A549 (cell line): Measurements from ENCODE around the gene CLIC4. TPM values are rescaled to one million over a fixed set of nuclear protein-coding genes. Genes with fewer than 3 reads are reported as not detected.

Experiments used
- ATAC-seq, 2 experiments: fragments of 200-7000 bp in 1 of 2; fragments of >200 bp in 1 of 2; cut with Nextera tagmentation in 1 of 2; cut with Tn5 transposase in 1 of 2; 3 replicates each; pipeline versions ENCODE4 v1.8.0 to v1.9.1; 2018 to 2020; ENCODE audit warnings: mild to moderate bottlenecking in 1 of 2, moderate library complexity in 1 of 2
- CTCF ChIA-PET: fragments of 300-600 bp; sonication (Branson Sonifier 250); formaldehyde crosslinking; extraction: SDS; loops from one replicate; lab custom pipeline; 2021; ENCODE audit warnings: antibody characterized with exemption, inconsistent platforms; lab: Yijun Ruan, JAX
- POLR2A ChIA-PET: fragments of 350-600 bp; formaldehyde crosslinking; extraction: SDS; loops from one replicate; lab custom pipeline; 2021; ENCODE audit warnings: antibody characterized with exemption, inconsistent platforms; lab: Yijun Ruan, JAX
- DNase-seq, 2 experiments: peaks; one replicate each; pipeline versions ENCODE4 v3.0.0 to v3.0.0-alpha.2; 2011 to 2016; ENCODE audit warnings: low read depth in 1 of 2, low spot score in 1 of 2
- FAIRE-seq: peaks from 2 replicates; lab custom pipeline; 2011; peaks lifted over from hg19 to GRCh38; lab: Jason Lieb, UNC
- H3K27ac ChIP-seq, 2 experiments: fragments of >200 bp; sonication (Bioruptor Twin); formaldehyde crosslinking; 3 replicates each; pipeline ENCODE4 v1.5.1; 2016 to 2017
- H3K4me1 ChIP-seq: fragments of >200 bp; sonication (Bioruptor Twin); formaldehyde crosslinking; 3 replicates; pipeline ENCODE4 v1.6.1; 2016
- H3K4me2 ChIP-seq: fragments of >200 bp; sonication (Bioruptor Twin); formaldehyde crosslinking; 3 replicates; pipeline ENCODE4 v1.6.1; 2016
- H3K4me3 ChIP-seq: fragments of >200 bp; sonication (Bioruptor Twin); formaldehyde crosslinking; 3 replicates; pipeline ENCODE4 v1.5.1; 2016
- H3K9me3 ChIP-seq: fragments of >200 bp; sonication (Bioruptor Twin); formaldehyde crosslinking; 3 replicates; pipeline ENCODE4 v1.6.1; 2016
- BHLHE40 ChIP-seq: IDR thresholded peaks from 2 replicates; pipeline ENCODE4 v1.6.1; 2012; ENCODE audit warnings: low read depth, low read length, inconsistent platforms
- CBX8 ChIP-seq: fragments of 200-600 bp; sonication (generic); IDR thresholded peaks from 2 replicates; pipeline ENCODE4 v1.6.1; 2016
- CEBPB ChIP-seq, 2 experiments: fragments of >200 bp in 1 of 2; sonication (Bioruptor Twin) in 1 of 2; formaldehyde crosslinking in 1 of 2; IDR thresholded peaks; 2 replicates each; pipeline ENCODE4 v1.6.1; 2012 to 2016
- CHD2 ChIP-seq: fragments of 150-350 bp; IDR thresholded peaks from 2 replicates; pipeline ENCODE4 v1.6.1; 2014; ENCODE audit warnings: low read length; ENCODE audit not compliant: partially characterized antibody
- FOSB ChIP-seq: fragments of 250-450 bp; sonication (Bioruptor Pico); IDR thresholded peaks from 2 replicates; pipeline ENCODE4 v1.5.0; 2020; ENCODE audit warnings: mild to moderate bottlenecking, moderate library complexity
- FOXS1 ChIP-seq: fragments of 250-450 bp; sonication (Bioruptor Pico); IDR thresholded peaks from 2 replicates; pipeline ENCODE4 v1.5.0; 2020; ENCODE audit warnings: mild to moderate bottlenecking, moderate library complexity
- HOXA7 ChIP-seq: fragments of 250-450 bp; sonication (Bioruptor Pico); IDR thresholded peaks from 2 replicates; pipeline ENCODE4 v1.5.0; 2020; ENCODE audit warnings: mild to moderate bottlenecking, moderate library complexity
- KDM5A ChIP-seq: fragments of 200-600 bp; sonication (generic); IDR thresholded peaks from 2 replicates; pipeline ENCODE4 v1.6.1; 2016; ENCODE audit warnings: antibody characterized with exemption, mild to moderate bottlenecking
- NFE2L2 ChIP-seq: fragments of 150-350 bp; conservative IDR thresholded peaks from 2 replicates; pipeline ENCODE4 v1.6.1; 2014; ENCODE audit warnings: low read length
- RCOR1 ChIP-seq: fragments of 150-350 bp; IDR thresholded peaks from 2 replicates; pipeline ENCODE4 v1.6.1; 2014; ENCODE audit warnings: antibody characterized with exemption, low read length, low read depth
- RFX5 ChIP-seq: fragments of 450-650 bp; IDR thresholded peaks from 2 replicates; pipeline ENCODE4 v1.7.1; 2014; ENCODE audit warnings: antibody characterized with exemption, mild to moderate bottlenecking, moderate library complexity
- RNF2 ChIP-seq: fragments of 200-600 bp; sonication (generic); IDR thresholded peaks from 2 replicates; pipeline ENCODE4 v1.6.1; 2016; ENCODE audit warnings: low read depth, mild to moderate bottlenecking, antibody characterized with exemption, moderate library complexity, borderline replicate concordance
- TP53 ChIP-seq: fragments of 250-450 bp; sonication (Bioruptor Pico); IDR thresholded peaks from 2 replicates; pipeline ENCODE4 v1.5.0; 2021; ENCODE audit warnings: mild to moderate bottlenecking, moderate library complexity
- ZFP36 ChIP-seq: fragments of 450-650 bp; IDR thresholded peaks from 2 replicates; pipeline ENCODE4 v1.6.1; 2014; ENCODE audit warnings: borderline replicate concordance; ENCODE audit not compliant: partially characterized antibody
- WGBS: methylation state at CpG from one replicate; pipeline ENCODE4 v1.1.6; 2017; ENCODE audit errors: missing lambda C conversion rate; 5-methylcytosine and 5-hydroxymethylcytosine counted together
- polyA plus RNA-seq, 4 experiments: library from polyadenylated mRNA; depleted of rRNA in 3 of 4; stranded (reverse); fragments of >200 nt; fragmentation: RNase III in 1 of 4; extraction: RNeasy Plus Mini Kit Qiagen cat#74134 plus additional on column Dnase treatment in 1 of 4; gene quantifications; 2 replicates in 3 of 4; 3 replicates in 1 of 4; pipeline ENCODE4 v1.2.3, GENCODE V29; 2011 to 2017
- small RNA-seq, 6 experiments: library from RNA; depleted of rRNA; stranded (forward); fragments of <200 nt; gene quantifications; one replicate each; pipeline ENCODE3, GENCODE V24; 2012
- TF ChIP-seq, protein P1 (sequence below): fragments of >200 bp; sonication (Bioruptor Twin); formaldehyde crosslinking; IDR thresholded peaks from 3 replicates; pipeline ENCODE4 v1.5.1; 2016
- TF ChIP-seq, protein P2 (sequence below): IDR thresholded peaks from 2 replicates; pipeline ENCODE4 v1.6.1; 2012; ENCODE audit warnings: low read depth, borderline replicate concordance
- TF ChIP-seq, protein P3 (sequence below): fragments of >200 bp; sonication (Bioruptor Twin); formaldehyde crosslinking; IDR thresholded peaks from 3 replicates; pipeline ENCODE4 v1.6.1; 2016
- TF ChIP-seq, protein P4 (sequence below): fragments of 250-450 bp; sonication (Bioruptor Pico); IDR thresholded peaks from 2 replicates; pipeline ENCODE4 v1.5.0; 2021; ENCODE audit warnings: mild to moderate bottlenecking, moderate library complexity, borderline replicate concordance

Gene CLIC4
- polyA plus RNA-seq, 2 of the 4 experiments (the other 2 are of a cell fraction), result 52.1 to 97.4 TPM

DNA sequence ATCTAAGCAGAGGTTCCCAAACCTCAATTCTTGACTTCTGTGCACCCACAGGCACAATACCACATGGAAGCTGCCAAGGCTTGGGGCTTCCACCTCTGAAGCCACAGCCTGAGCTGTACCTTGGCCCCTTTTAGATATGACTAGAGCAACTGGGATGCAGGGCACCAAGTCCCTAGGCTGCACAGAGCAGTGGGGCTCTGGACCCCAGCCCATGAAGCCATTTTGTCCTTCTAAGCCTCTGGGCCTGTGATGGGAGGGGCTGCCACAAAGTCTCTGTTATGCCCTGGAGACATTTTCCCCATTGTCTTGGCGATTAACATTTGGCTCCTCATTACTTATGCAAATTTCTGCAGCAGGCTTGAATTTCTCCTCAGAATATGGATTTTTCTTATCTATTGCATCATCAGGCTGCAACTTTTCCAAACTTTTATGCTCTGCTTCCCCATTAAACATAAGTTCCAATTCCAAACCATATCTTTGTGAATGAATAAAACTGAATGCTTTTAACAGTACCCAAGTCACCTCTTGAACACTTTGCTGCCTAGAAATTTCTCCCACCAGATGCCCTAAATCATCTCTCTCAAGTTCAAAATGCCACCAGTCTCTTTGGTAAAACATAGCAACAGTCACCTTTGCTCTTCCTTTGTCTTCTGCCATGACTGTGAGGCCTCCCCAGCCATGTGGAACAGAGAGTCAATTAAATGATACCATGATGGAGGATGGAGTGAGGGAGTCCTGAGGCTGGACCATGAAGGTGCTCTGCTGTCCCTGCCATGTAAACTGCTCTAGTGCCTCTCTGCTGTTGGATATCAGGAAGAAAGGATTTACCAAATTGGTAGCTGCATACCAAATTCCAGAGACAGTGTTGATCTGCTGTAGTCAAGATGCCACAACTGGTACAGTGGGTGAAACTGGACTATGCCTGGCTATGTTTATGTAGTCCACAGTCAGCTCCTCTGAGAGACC, 147.2 kb downstream of the CLIC4 start:
- 0% methylated on average over 1 of the region's 1 CpG for WGBS
- TF ChIP-seq HOXA7, result no peak
- TF ChIP-seq BHLHE40, result no peak
- TF ChIP-seq, protein P1, sequence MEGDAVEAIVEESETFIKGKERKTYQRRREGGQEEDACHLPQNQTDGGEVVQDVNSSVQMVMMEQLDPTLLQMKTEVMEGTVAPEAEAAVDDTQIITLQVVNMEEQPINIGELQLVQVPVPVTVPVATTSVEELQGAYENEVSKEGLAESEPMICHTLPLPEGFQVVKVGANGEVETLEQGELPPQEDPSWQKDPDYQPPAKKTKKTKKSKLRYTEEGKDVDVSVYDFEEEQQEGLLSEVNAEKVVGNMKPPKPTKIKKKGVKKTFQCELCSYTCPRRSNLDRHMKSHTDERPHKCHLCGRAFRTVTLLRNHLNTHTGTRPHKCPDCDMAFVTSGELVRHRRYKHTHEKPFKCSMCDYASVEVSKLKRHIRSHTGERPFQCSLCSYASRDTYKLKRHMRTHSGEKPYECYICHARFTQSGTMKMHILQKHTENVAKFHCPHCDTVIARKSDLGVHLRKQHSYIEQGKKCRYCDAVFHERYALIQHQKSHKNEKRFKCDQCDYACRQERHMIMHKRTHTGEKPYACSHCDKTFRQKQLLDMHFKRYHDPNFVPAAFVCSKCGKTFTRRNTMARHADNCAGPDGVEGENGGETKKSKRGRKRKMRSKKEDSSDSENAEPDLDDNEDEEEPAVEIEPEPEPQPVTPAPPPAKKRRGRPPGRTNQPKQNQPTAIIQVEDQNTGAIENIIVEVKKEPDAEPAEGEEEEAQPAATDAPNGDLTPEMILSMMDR, result no peak
- TF ChIP-seq TP53 (CRISPR knock-in tag), result no peak
- TF ChIP-seq, protein P2, sequence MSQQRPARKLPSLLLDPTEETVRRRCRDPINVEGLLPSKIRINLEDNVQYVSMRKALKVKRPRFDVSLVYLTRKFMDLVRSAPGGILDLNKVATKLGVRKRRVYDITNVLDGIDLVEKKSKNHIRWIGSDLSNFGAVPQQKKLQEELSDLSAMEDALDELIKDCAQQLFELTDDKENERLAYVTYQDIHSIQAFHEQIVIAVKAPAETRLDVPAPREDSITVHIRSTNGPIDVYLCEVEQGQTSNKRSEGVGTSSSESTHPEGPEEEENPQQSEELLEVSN, result no peak
- TF ChIP-seq ZFP36, result peak; percentile 79
- 0 out of 4 replicates have a peak, but pooled peaks of 1 of the 2 experiments have one; percentile 7 for TF ChIP-seq CEBPB (IDR thresholded peaks at IDR 0.05)
- Histone ChIP-seq H3K4me2 (no peak overlapping the region), H3K4me3 (no peak overlapping the region), H3K27ac (no peak overlapping the region), H3K9me3 (0 out of 3 replicates have a peak, but pooled peaks cover 2% of the 10 kb centered on the region), H3K4me1 (no peaks in the 10 kb centered on the region)
- POLR2A ChIA-PET, result no interaction called here
- no peak for FAIRE-seq
- CTCF ChIA-PET, result no interaction called here
- DNase-seq, result no peak
- no peak for ATAC-seq

DNA sequence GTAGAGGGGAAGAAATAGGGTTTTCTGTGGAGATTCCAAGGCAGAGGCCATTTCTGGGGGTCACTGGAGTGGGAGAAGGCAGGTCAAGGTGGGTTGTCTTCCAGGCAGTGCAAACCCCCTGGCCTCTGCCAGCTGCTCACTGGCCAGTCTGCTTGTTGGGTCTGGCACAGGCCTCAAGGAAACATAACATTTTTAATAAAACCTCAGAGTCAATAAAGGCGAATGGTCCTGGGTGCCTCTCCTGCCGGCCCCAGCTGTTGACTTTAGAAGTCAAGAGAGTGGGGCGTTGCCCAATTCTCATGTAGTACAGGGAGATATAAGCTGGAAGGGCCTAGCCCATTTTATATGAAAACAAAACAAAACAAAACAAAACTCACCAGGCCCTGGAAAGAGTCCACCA, 148.2 kb downstream of the CLIC4 start:
- no peak for DNase-seq
- TF ChIP-seq FOSB (CRISPR knock-in tag), result no peak
- no peak for TF ChIP-seq RFX5
- no peak for TF ChIP-seq NFE2L2
- TF ChIP-seq, protein P3, sequence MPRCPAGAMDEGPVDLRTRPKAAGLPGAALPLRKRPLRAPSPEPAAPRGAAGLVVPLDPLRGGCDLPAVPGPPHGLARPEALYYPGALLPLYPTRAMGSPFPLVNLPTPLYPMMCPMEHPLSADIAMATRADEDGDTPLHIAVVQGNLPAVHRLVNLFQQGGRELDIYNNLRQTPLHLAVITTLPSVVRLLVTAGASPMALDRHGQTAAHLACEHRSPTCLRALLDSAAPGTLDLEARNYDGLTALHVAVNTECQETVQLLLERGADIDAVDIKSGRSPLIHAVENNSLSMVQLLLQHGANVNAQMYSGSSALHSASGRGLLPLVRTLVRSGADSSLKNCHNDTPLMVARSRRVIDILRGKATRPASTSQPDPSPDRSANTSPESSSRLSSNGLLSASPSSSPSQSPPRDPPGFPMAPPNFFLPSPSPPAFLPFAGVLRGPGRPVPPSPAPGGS, result no peak
- TF ChIP-seq, protein P1, result no peak
- TF ChIP-seq FOXS1, result no peak
- TF ChIP-seq RCOR1, result no peak
- no peak for TF ChIP-seq CHD2
- no peak for TF ChIP-seq RNF2
- no peak for TF ChIP-seq KDM5A
- no peak for TF ChIP-seq CBX8
- TF ChIP-seq, protein P4, sequence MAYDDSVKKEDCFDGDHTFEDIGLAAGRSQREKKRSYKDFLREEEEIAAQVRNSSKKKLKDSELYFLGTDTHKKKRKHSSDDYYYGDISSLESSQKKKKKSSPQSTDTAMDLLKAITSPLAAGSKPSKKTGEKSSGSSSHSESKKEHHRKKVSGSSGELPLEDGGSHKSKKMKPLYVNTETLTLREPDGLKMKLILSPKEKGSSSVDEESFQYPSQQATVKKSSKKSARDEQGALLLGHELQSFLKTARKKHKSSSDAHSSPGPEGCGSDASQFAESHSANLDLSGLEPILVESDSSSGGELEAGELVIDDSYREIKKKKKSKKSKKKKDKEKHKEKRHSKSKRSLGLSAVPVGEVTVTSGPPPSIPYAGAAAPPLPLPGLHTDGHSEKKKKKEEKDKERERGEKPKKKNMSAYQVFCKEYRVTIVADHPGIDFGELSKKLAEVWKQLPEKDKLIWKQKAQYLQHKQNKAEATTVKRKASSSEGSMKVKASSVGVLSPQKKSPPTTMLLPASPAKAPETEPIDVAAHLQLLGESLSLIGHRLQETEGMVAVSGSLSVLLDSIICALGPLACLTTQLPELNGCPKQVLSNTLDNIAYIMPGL (CRISPR knock-in tag), result no peak
- TF ChIP-seq, all 56 proteins: peak for 0
- Histone ChIP-seq H3K27ac (no peak overlapping the region), H3K9me3 (0 out of 3 replicates have a peak, but pooled peaks cover 2% of the 10 kb centered on the region), H3K4me1 (no peaks in the 10 kb centered on the region), H3K4me3 (no peak overlapping the region), H3K4me2 (no peak overlapping the region)
- ATAC-seq (no peak), FAIRE-seq (no peak)
- WGBS, result 68% methylated on average over 3 of the region's 3 CpGs
- ChIA-PET POLR2A (no interaction called here), CTCF (no interaction called here)

Small RNA genes lying within 50 kb of the gene (small RNA-seq; reads per million reads assigned to genes)
- 0 reads per million in 6 experiments for gene RNU6-1208P

Other genes with a start within 250 kb of the CLIC4 start
- gene RCAN3, start 242.6 kb upstream of the CLIC4 start, polyA plus RNA-seq (2011; rRNA removed), result 11.5 and 14.6 TPM in 2 replicates
- 6.7 to 7.5 TPM (median 7.4 TPM) in 3 replicates for gene RCAN3, start 242.6 kb upstream of the CLIC4 start, polyA plus RNA-seq (2017; fragmentation: RNase III; extraction: RNeasy Plus Mini Kit Qiagen cat#74134 plus additional on column Dnase treatment)
- gene NCMAP, start 189.4 kb upstream of the CLIC4 start, polyA plus RNA-seq (2011; rRNA removed), result 1.7 and 2.2 TPM in 2 replicates
- gene NCMAP, start 189.4 kb upstream of the CLIC4 start, polyA plus RNA-seq (2017; fragmentation: RNase III; extraction: RNeasy Plus Mini Kit Qiagen cat#74134 plus additional on column Dnase treatment), result 0.08 to 0.24 TPM (median 0.13 TPM) in 3 replicates
- 72.5 and 72.8 TPM in 2 replicates for gene SRRM1, start 102.1 kb upstream of the CLIC4 start, polyA plus RNA-seq (2011; rRNA removed)
- 57.6 to 64.2 TPM (median 59.6 TPM) in 3 replicates for gene SRRM1, start 102.1 kb upstream of the CLIC4 start, polyA plus RNA-seq (2017; fragmentation: RNase III; extraction: RNeasy Plus Mini Kit Qiagen cat#74134 plus additional on column Dnase treatment)
- 1.4 and 2.6 TPM in 2 replicates for gene RUNX3, start 184.8 kb downstream of the CLIC4 start, polyA plus RNA-seq (2011; rRNA removed)
- 3.2 to 4.0 TPM (median 3.7 TPM) in 3 replicates for gene RUNX3, start 184.8 kb downstream of the CLIC4 start, polyA plus RNA-seq (2017; fragmentation: RNase III; extraction: RNeasy Plus Mini Kit Qiagen cat#74134 plus additional on column Dnase treatment)